Fibroblast of villous mesenchyme (primary cell): Measurements from ENCODE around the gene AARSD1. TPM values are rescaled to one million over a fixed set of nuclear protein-coding genes. Genes with fewer than 3 reads are reported as not detected.
A peak's percentile ranks its signal among the peaks of the same experiment; 100 is the strongest.
"Not testable (repeated sequence)": the region's sequence is repeated elsewhere in the genome, so short reads cannot be mapped to it uniquely, and the experiment has no call there.

Source experiments
- DNase-seq: peaks from one replicate; pipeline ENCODE4 v3.0.0-alpha.2; 2010; ENCODE audit warnings: low read depth
- H3K4me3 ChIP-seq: 2 replicates; pipeline ENCODE4 v1.5.1; 2011; ENCODE audit warnings: low read depth, mild to moderate bottlenecking, low read length
- total RNA-seq: library from RNA; depleted of rRNA; stranded (reverse); fragments of >200 nt; gene quantifications from 2 replicates; pipeline ENCODE4 v1.2.3, GENCODE V29; 2012
- TF ChIP-seq, protein P1 (sequence below): IDR thresholded peaks from 2 replicates; pipeline ENCODE4 v1.5.1; 2012; ENCODE audit warnings: low read depth, mild to moderate bottlenecking, low read length; ENCODE audit not compliant: insufficient read depth

The AARSD1 gene
- total RNA-seq, 1 donor, result 16.0 TPM

DNA sequence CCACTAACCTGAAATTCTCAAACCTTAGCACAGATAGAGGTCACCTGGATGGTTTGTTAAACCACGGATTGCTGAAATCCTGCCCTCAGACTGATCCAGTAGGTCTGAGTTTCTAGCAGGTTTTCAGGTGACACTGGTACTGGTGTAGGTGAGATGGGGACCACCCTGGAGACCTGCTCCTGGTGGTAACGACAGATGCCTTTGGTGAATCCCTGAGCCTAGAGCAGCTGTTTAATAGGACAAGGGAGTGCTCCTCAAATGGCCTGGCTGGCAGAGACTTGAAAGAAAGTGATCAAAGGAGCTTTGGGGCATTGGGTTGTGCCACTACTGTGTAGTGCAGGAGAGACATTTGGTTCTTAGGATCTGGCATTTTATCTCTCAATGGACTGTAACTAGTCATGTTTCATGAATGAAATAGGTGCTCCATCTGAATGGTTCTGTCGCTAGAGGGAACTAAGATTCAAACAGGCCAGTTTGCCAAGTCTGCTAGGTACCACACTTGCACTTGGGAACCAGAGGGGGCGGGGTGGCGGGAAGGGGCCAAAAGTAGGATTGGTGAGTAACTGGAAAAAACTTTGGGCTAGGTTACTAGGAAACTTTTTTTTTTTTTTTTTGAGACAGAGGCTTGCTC lies 39.4 kb upstream of the AARSD1 start:
- DNase-seq, result no peak
- TF ChIP-seq, protein P1, sequence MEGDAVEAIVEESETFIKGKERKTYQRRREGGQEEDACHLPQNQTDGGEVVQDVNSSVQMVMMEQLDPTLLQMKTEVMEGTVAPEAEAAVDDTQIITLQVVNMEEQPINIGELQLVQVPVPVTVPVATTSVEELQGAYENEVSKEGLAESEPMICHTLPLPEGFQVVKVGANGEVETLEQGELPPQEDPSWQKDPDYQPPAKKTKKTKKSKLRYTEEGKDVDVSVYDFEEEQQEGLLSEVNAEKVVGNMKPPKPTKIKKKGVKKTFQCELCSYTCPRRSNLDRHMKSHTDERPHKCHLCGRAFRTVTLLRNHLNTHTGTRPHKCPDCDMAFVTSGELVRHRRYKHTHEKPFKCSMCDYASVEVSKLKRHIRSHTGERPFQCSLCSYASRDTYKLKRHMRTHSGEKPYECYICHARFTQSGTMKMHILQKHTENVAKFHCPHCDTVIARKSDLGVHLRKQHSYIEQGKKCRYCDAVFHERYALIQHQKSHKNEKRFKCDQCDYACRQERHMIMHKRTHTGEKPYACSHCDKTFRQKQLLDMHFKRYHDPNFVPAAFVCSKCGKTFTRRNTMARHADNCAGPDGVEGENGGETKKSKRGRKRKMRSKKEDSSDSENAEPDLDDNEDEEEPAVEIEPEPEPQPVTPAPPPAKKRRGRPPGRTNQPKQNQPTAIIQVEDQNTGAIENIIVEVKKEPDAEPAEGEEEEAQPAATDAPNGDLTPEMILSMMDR, result no peak
- no peak overlapping the region for H3K4me3 ChIP-seq

DNA sequence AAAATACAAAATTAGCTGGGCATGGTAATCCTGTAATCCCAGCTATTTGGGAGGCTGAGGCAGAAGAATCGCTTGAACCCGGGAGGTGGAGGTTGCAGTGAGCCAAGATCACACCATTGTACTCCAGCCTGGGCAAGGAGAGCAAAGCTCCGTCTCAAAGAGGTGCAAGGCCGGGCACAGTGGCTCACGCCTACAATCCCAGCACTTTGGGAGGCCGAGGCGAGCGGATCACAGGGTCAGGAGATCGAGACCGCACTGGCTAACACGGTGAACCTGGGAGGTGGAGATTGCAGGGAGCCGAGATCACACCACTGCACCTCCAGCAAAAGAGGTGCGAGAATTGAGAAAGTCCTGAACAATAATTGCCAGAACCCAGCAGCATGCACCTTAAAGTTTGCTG lies 36.6 kb upstream of the AARSD1 start:
- DNase-seq, H3K4me3 ChIP-seq: not testable (repeated sequence)

DNA sequence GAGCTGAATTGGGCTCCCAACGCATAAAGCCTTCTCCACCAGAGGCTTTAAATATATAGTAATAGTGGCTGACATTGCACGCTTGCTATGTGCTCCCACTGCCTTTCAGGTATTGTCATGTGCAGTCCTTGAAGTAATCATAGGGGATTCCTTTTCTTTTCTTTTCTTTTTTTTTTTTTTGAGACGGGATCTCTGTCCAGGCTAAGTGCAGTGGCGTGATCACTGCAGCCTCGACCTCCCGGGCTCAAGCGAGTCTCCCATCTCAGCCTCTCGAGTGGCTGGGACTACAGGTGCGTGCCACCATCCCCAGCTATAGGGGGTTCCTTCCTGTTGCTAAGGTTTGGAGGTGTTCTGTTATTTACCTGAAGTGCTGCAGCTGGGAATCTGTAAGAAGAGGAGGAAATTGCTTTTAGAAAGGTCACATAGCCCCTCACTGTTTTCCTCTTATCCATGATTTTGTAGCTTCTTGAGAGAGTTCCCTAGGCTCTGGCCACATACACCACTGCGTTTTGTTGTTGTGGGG lies 34.8 kb upstream of the AARSD1 start:
- H3K4me3 ChIP-seq, result peak overlapping the region; percentile 95
- TF ChIP-seq, protein P1, result no peak
- DNase-seq, result no peak

DNA sequence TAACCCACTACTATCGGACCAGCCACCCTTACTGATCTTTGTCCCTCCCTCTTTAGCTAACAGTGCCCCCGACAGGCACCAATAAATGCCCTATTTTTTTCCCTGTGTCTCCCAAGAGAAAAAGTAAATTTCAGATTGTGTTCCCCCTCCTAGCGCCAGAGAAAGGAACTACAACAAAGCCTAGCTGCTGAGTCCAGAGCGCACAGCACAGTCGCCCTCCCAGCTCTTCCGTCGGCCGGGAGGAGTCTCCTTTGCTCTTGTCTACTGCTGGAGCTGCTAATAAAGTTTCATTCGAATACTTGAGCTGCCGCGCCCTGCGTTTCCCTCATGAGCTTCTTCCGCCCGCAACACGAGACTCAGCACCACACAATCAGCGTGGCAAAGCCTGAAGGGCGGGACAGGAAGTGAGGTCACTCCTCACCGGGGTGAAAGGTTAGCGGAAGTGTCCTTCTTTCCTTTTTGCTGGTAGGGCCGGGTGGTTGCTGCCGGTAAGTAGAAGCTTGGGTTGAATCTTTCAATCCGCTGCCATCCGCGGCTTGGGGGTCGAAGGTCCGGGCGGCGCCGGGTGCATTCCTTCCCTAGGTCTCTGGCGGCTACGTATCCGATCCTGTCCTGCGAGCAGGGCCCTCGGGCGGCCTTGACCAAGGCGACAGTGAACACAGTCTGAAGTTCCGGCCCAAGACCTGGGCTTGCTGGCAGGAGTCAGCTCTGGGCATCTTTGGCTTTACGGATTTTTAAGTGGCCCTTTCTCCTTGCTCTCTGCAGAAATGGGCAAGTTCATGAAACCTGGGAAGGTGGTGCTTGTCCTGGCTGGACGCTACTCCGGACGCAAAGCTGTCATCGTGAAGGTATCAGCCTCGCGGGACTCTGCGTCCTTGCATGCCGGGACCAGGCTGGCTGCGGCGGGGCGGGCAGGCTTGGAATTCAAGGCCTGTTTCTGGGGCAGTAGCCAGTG lies 34.0 kb upstream of the AARSD1 start, which contains the start of gene RPL27:
TSS of gene RPL27 (plus strand) at position 436 of the 955 bp plus-strand sequence. CDS start at position 768, 332 bp downstream.
- DNase-seq, result peak; percentile 100
- TF ChIP-seq, protein P1, result peak; percentile 86
- peak within 1 kb of the TSS; percentile 95 for H3K4me3 ChIP-seq

DNA sequence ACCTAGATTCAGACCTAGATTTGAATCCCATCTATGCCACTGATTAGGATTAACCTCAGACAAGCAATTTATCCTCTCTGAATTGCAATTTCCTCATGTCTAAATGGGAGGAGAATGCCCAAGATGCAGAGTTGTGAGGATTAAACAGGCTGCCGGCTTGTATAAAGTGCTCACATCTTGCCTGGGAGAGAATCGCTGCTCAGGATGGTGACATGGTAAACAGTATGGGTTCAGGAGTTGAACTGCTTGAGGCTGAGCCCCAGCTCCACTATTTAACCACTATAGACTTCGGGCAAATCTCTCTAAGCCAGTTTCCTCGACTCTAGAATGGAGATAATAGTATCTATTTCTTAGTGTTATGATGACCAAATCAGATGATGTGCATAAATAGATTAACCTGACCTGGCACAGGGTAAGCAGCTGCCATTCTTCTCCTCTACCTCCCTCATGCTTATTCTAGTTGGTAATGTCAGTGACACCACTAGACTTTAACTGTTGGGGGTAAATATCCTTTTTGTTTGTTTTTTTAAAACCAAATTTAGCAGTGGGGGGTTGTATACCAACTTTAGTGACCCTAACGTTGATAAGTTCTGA lies 33.2 kb upstream of the AARSD1 start:
- TF ChIP-seq, protein P1, result no peak
- H3K4me3 ChIP-seq, result peak overlapping the region; percentile 47
- DNase-seq, result no peak

DNA sequence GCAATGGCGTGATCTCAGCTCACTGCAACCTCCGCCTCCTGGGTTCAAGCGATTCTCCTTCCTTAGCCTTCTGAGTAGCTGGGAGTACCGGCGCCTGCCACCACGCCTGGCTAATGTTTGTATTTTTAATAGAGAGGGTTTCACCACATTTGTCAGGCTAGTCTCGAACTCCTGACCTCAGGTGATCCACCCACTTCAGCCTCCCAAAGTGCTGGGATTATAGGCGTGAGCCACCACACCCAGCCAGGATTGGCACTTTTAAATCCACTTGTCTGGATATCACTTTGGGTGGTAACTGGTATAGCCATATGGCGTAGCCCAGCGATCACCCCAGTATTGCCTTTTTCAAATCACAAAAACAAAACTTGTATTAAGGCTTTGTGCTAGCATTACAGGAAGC lies 29.7 kb upstream of the AARSD1 start:
- DNase-seq, H3K4me3 ChIP-seq: not testable (repeated sequence)

DNA sequence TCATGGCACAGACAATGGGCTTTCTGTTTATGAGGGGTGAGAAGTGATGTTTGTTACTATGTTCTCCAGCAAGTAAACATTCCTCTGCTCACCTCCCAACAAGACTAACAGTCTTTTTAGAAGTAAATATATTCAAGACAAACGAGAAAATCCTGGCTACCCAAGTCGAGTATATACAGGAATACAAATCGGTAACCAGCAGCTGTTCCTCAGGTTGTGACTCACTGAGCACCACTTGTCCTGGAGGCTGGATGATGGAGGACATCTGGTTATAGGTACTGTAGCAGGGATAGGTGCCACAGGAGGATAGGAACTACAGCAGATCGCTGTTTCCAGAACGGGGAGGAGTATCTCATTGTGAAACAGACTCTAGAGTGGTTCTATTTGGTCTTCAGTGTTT lies 28.6 kb upstream of the AARSD1 start:
- no peak for DNase-seq
- no peak overlapping the region for H3K4me3 ChIP-seq
- TF ChIP-seq, protein P1, result no peak
